Right atrium auricular region (tissue), 2 donors: Measurements from ENCODE around the gene UBASH3B. TPM values are rescaled to one million over a fixed set of nuclear protein-coding genes. Genes with fewer than 3 reads are reported as not detected.
A peak's percentile ranks its signal among the peaks of the same experiment; 100 is the strongest.

Experiments used
- DNase-seq: peaks from one replicate; pipeline ENCODE4 v3.0.0-alpha.2; 2019; ENCODE audit warnings: low spot score
- H3K27ac ChIP-seq, 2 donors: fragments of 200-600 bp; sonication (generic); 1 replicate in 1 of 2; 2 replicates in 1 of 2; pipeline ENCODE4 v1.5.1; 2016 to 2019
- H3K27me3 ChIP-seq, 2 donors: fragments of 200-600 bp; sonication (generic); one replicate each; pipeline versions ENCODE4 v1.5.1 to v1.6.0; 2017 to 2019
- H3K36me3 ChIP-seq: fragments of 200-600 bp; sonication (generic); one replicate; pipeline ENCODE4 v1.5.1; 2016
- H3K4me1 ChIP-seq, 2 donors: fragments of 200-600 bp; sonication (generic); one replicate each; pipeline versions ENCODE4 v1.5.1 to v1.6.0; 2017 to 2019
- H3K4me3 ChIP-seq, 2 donors: fragments of 200-600 bp; sonication (generic); 1 replicate in 1 of 2; 2 replicates in 1 of 2; pipeline ENCODE4 v1.5.1; 2017 to 2019; ENCODE audit warnings: mild to moderate bottlenecking in 1 of 2, moderate library complexity in 1 of 2
- H3K9me3 ChIP-seq, 2 donors: fragments of 200-600 bp; sonication (generic); one replicate each; pipeline ENCODE4 v1.5.1; 2019
- total RNA-seq, 2 donors: library from RNA; depleted of rRNA; stranded (reverse); fragments of >200 nt; gene quantifications; one replicate each; pipeline ENCODE4 v1.1.0, GENCODE V29; 2016
- TF ChIP-seq, protein P1 (sequence below), 2 donors: fragments of 200-600 bp; sonication (generic); IDR thresholded peaks; one replicate each; pipeline ENCODE4 v1.5.1; 2019; ENCODE audit warnings: antibody characterized with exemption in 2 of 2

Gene UBASH3B
- total RNA-seq, 2 donors from 2014 or later = 1.7 to 1.8 TPM

- no peaks in the 10 kb centered on the region for H3K36me3 ChIP-seq
Observed at GRCh38 chr11:122731500-122731913, 76.0 kb downstream of the UBASH3B start.

DNA sequence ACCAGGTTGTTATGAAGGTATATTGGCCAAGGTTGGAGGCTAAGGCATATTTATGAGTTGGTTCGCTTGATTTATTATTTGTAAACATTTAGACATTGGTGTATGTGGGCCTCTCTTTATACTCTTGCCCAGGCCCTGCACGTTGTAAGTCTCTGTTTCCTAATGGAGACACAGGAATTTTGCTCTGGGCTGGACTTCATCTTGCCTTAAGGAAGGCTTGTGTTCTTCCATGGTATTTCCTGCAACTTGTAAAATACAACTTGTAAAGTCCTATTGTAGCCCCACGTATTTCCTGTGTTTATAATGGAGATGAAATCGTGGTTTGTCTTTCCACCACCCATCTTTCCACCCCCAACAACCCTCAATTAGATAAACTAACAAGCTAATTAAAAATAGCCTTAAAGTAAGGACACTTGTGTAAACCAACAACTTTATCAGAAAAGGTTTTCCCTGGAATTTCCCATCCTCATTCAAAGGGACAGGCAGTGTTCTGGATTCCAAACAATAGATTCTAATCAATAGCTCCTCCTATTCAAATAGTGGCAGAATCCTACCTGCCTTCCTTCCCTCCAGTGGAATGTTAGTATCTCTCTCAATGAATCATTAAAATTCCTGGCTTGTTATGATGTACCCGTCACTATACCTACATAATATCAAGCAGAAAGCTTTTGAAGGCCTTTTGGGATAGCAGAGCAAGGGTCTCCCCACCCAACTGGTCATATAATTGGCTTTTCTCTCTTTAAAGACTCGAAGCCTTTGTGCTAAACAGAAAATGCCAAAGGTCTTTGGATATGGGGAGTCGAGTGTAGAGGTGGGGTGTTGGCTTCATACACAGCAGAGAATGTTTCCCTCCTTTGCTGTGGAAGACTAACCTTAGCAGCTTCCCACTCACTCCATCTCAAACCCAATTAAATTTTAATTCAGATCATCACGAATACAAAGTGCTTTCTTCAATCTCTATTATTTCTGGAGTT is 77.1 kb downstream of the UBASH3B start:
- Histone ChIP-seq H3K27ac (no peak overlapping the region), H3K4me1 (peaks cover 0 to 2% of the 10 kb centered on the region in 2 donors)
- TF ChIP-seq, protein P1, sequence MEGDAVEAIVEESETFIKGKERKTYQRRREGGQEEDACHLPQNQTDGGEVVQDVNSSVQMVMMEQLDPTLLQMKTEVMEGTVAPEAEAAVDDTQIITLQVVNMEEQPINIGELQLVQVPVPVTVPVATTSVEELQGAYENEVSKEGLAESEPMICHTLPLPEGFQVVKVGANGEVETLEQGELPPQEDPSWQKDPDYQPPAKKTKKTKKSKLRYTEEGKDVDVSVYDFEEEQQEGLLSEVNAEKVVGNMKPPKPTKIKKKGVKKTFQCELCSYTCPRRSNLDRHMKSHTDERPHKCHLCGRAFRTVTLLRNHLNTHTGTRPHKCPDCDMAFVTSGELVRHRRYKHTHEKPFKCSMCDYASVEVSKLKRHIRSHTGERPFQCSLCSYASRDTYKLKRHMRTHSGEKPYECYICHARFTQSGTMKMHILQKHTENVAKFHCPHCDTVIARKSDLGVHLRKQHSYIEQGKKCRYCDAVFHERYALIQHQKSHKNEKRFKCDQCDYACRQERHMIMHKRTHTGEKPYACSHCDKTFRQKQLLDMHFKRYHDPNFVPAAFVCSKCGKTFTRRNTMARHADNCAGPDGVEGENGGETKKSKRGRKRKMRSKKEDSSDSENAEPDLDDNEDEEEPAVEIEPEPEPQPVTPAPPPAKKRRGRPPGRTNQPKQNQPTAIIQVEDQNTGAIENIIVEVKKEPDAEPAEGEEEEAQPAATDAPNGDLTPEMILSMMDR (IDR thresholded peaks at IDR 0.05) = no peak

More at GRCh38 chr11:122731500-122731913, 76.0 kb downstream of the UBASH3B start:
- no peaks in the 10 kb centered on the region for H3K9me3 ChIP-seq
- H3K4me3 ChIP-seq = no peak overlapping the region
- TF ChIP-seq, protein P1 (IDR thresholded peaks at IDR 0.05) = no peak
- no peak overlapping the region for H3K27ac ChIP-seq
- no peaks in the 10 kb centered on the region for H3K27me3 ChIP-seq
- peaks cover 0 to 11% of the 10 kb centered on the region in 2 donors for H3K4me1 ChIP-seq
- no peak for DNase-seq

DNA sequence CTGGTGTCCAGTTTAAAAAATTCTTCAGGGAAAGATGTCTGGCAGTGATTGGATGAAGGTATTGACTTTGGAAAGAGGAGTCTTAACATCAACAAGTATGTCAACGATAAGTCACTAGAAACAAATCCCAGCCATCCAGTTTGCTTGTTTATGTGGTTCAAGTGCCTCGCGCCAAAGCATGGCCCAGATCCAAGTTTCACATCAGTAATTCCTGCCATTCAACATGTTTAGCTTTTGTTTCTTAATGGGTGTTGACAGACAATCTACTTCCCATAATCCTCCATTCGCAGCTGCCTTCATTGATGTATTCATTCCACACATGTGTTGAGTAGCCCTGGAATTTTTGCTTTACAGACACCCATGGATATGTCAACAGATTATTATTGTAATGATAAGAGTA is 77.8 kb downstream of the UBASH3B start:
- Histone ChIP-seq H3K4me1 (no peaks in the 10 kb centered on the region), H3K27ac (no peak overlapping the region), H3K4me3 (no peak overlapping the region), H3K27me3 (no peaks in the 10 kb centered on the region), H3K9me3 (no peaks in the 10 kb centered on the region), H3K36me3 (no peaks in the 10 kb centered on the region)
- DNase-seq = peak; percentile 79
- TF ChIP-seq, protein P1 (IDR thresholded peaks at IDR 0.05) = no peak

More for the DNA sequence above, 77.1 kb downstream of the UBASH3B start:
- no peak for DNase-seq
- Histone ChIP-seq H3K36me3 (no peaks in the 10 kb centered on the region), H3K4me3 (no peak overlapping the region), H3K9me3 (no peaks in the 10 kb centered on the region), H3K27me3 (no peaks in the 10 kb centered on the region)

DNA sequence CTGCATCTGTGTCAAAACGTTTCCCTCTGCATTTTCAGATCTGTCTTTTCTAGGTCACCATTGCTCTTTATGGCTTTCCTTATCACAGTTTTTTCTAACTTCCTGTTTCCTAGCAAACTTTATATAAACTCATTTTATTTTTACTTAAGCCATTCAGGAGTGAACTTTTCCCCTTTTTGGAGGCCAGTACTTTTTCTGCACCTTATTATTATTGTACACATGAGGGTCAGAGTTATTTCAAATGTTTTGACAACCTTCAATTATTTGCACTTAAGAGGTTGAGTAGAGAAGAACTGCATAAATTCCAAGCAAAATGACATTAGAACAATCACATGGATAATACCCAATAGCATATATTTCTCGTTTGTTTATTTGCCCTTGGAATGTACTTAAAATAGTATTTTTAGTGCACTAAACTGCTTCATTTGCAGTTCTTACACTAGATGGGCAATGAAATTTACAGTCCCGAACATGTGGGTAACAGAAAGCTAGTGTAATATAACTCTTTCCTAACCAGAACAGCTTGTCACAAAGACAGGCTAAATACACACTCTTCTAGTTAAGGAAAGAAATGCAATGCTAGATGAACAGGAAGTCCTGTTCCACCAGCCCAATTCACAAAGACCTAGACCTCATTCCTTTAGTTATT is 79.5 kb downstream of the UBASH3B start:
- H3K4me1 ChIP-seq = no peaks in the 10 kb centered on the region
- no peak overlapping the region for H3K27ac ChIP-seq
- no peak overlapping the region for H3K4me3 ChIP-seq
- H3K9me3 ChIP-seq = no peaks in the 10 kb centered on the region
- H3K36me3 ChIP-seq = no peaks in the 10 kb centered on the region
- TF ChIP-seq, protein P1 (IDR thresholded peaks at IDR 0.05) = no peak
- no peaks in the 10 kb centered on the region for H3K27me3 ChIP-seq
- no peak for DNase-seq

DNA sequence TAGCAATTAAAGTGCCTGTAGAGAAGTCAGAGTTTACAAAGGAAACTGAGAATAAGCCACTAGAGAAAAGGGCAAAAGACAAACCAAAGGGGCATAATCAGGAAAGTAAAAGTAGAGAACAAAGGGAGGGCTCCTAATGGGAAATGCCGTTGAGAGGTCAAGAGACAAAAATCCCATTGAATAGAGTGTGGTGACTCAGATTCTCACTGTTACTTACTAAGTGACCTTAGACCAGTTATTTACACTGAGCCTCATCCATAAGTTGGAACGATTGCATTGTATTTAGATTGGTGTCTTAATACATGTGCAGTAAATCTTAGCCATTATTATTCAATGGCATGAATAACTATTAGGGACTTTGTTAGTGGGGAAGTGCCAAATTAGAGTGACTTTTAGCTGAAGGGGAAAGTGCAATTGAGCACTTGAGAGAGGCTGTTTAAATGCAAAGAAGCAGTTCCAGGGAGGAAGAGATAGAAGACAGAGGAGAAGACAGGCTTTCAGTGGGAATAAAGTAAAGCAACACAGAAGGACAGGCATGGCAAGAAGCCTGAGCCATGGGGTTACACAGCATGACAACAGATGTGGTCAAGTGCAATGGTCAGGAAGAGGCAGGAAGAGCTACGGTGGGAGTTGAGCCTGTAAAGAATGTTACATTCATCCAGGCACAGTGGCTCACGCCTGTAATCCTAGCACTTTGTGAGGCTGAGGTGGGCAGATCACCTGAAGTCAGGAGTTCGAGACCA is 82.6 kb downstream of the UBASH3B start:
- Histone ChIP-seq H3K4me1 (peaks cover 0 to 12% of the 10 kb centered on the region in 2 donors), H3K27ac (no peak overlapping the region), H3K27me3 (no peaks in the 10 kb centered on the region), H3K9me3 (no peaks in the 10 kb centered on the region), H3K36me3 (no peaks in the 10 kb centered on the region), H3K4me3 (no peak overlapping the region)
- DNase-seq = no peak
- TF ChIP-seq, protein P1 (IDR thresholded peaks at IDR 0.05) = no peak
